NCI-H146 treated with DMSO at 0.1 percent for 48 hours (cell line): ENCODE data around the gene ACHE.

Experiments
- DNase-seq: peaks from one replicate; lab custom pipeline; 2025; ENCODE audit not compliant: unreplicated experiment; lab: John Stamatoyannopoulos, UW

The ACHE gene

DNA sequence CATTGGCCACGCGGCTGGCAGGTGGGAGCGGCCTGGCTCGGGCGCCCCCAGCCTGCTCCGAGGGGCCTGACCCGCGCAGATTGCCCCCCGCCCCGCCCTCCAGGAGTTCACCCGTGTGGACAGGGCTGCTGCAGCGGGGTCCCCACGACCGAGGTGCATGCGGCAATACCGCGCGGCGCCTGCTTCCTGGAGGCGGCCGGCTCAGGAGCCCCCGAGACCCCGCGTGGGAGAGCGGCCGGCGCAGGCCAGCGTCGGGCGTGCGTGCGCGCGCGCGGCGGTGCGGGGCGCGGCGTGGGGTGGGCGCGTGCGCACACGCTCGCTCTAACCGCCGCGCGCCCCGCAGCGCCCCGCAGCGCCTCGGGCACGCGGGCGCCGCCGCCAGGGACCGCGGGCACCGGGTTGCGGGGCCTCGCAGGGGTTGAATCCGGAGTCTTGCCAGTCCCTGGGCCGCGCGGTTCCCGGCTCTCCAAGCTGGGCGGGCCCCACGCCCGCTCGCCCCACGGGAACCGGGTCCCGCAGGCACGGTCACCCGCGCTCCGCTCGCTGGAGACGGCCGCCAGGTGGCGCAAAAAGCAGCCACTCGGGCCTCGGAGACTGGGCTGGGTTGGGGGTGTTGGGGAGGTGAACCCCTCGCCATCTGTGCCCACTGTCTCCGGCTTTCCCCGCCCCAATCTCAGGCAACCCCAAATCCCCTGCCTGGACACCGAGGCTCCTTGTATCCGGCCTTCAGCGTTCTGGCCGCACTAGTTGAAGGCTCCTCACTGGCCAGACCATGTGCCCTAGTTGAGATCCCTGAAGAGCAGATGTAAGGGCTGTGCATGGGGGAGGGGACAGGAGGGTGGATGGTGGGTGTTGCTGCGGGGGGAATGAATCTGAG is 1.3 kb upstream of the ACHE start:
- DNase-seq: peak; percentile 13

DNA sequence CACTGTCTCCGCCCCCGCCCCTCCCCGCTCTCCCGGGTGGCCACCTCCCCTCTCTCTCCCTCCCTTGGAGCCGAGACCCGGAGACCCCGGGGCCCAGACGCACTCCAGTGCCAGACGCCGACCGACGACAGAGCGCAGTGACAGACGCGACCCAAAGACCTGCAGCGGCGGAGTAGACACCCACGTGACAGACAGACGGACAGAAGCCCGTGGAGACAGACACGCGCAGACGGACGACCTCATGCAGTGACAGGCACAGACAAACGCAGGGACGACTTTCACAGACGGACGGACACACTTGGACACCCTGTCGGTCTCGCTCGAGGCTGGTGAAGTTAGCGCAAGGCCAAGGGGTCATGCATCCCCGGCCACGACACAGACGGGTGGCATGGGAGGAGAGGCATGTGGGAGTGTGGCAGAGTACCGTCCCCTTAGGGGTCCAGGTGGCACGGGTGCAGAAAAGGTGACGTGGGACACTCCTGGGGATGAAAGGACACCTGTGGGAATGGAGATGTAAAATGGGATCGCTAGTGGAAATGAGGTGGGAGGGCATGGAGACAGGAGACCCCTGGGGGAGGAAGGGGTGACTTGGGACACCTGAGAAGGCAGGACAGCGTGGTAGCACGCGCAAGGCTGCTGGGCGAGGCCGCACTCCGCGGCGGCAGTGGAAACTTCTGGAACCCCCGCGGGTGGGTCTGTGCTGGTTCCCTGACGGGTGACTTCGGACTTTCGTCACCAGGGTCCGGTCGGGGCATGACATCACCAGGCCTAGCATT is 456 bp upstream of the ACHE start:
- DNase-seq: no peak

DNA sequence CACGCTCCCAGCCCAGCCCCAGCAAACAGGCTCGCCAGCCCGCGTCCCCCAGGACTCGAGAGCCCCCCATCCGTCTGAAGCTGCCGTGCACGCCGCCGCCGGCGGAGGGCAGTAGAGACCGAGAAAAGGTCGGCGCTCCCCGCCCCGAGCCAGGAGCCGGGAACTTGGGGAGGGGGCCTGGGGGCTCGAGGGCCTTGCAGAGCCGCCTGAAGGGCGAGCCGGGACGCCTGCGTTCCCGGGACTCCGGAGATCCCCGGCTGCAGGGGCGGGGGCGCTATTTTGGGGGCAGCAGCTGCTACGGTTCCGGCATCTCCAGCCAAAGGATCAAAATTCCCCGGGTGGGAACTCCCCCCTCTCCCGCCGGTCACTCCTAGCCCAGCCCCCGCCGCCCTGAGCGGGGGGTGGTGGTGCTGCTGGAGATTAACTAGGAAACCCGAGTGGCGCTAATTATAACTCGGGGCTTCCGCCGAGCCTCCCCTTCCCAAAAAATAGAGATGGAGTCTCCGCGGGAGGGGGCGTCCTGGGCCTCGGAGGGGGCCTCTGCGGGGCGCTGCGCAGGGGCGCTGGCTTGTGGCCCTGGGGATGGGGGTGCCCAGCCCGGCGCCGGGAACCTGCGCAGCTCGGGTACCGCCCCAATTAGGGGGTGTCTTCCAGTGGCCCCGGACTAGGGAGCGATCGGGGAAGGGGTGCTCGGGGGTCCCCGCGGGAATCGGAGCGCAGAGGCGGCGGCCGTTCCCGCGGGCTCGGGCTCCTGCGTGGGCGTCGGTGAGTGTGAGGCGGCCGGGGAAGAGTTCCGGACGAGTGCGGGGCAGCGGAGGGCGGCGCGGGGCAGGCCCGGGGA is 608 bp downstream of the ACHE start:
- DNase-seq: no peak

DNA sequence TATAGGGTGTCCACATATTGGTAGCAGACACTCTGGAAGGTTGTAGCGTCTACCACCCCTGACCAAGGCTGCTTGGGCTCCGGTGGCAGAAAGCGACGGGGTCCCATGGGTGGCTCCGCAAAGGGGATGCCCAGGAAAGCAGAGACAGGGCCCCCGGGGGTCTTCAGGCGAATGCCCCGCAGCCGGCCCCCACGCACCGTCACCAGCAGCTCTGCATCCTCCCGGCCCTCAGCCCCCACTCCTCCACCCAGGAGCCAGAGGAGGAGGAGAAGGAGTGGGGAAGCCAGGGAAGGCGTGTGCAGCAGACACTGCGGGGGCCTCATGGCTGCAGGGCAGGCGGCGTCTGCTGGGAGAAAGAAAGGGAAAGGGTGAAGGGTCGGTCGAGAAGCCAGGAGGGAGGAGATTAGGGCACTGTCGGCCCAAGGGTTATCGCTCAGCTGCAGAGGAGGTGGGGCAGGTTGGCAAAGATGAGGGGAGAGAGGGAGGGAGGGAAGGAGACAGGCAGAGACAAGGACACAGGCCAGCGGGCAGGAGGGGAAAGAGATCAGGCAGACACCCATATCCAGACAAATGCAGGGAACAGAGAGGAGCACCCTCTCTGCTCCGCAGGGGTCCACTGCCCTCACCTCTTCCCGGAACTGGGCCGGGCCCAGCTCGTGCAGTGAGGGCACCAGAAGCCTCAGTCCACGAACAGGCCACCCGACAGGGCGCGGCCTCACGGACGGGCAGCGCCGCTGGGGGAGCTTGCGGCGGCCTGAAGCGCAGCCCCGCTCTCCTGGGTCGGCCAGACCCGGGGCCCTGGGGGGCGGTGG is 1.6 kb downstream of the ACHE start:
- no peak for DNase-seq

DNA sequence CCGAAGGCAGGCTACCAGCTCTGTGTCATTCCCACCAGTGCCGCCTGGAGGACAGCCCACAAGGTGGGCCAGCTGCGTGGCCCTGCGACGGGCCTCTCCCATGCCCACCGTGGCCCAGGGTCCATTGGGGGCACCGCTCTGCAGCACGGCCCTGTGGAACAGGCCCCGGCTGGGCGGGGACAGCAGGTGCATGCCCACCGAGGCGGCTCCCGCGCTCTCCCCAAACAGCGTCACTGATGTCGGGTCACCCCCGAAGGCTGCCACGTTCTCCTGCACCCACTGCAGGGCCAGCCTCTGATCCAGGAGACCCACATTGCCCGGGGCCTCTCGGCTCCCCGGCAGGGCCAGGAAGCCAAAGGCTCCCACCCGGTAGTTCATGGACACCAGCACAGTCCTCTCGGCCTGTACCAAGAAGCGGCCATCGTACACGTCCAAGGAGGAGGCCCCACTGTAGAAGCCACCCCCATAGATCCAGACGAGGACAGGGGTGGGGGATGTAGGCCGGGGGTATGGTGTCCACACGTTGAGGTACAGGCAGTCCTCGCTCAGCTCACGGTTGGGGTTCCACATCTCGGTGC is 2.3 kb downstream of the ACHE start:
- DNase-seq: no peak

DNA sequence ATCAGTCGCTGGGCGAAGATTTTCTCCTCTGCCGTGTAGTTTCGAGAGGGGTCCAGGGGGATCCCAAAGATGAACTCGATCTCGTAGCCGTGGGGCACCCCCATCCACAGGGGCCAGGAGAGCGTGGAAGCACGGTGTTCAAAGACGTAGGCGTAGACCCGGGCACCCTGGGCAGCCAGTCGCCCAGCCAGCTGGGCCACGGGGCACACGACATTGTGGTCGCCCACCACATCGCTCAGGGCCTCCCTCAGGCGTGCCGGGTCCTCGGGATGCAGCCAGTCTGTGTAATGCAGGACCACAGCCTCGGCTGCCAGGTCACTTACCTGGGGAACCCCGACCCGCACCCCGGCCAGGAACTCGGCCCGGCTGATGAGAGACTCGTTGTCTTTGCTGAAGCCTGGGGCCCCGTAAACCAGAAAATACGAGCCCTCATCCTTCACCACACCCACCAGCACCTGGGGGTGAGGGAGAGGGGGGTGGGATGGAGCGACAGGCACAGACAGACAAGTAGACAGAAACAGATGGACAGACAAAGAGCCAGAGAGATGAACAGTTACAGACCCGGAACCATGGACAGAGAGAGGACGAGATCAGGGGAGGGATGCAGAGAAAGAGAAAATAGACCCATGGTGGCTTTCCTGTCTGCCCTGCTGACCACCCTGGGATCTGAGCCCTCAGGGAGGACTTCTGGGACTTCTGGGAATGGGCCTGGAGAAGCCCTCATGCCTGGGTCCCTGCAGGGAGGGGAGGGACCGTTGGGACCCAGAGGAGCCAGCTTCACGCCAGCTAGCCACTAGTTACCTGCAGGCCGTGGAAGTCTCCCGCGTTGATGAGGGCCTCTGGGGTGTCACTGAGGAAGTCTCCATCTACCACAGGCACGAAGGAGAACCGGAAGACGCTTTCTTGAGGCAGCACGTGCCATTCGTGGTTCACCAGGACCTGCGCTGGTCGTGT is 3.0 kb downstream of the ACHE start:
- no peak for DNase-seq

DNA sequence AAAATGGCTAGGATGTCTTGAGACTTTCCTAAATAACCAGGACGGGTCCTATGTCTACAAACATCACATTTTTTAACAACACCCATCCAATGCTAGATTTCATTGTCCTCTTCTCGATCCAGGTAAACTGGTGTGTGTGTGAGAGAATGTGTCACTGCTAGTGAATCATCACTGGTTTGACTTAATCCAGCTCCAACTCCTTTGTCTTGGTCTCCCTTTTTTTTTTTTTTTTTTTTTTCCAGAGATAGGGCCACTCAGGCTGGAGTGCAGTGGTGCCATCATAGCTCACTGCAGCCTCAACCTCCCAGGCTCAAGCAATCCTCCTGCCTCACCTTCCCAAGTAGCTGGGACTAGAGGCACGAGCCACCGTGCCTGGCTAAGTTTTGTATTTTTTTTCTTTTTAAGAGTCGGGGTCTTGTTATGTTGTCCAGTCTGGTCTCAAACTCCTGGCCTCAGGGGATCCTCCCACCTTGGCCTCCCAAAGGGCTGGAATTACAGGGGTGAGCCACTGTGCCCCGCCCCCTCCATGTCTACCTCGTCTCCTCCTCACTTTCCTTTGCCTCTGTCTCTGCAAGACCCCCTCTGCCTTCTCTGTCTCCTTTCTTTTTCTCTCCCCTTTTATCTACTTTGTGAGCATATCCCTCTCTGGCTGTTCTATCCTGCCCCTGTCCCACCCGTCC is 4.0 kb downstream of the ACHE start:
- no peak for DNase-seq

DNA sequence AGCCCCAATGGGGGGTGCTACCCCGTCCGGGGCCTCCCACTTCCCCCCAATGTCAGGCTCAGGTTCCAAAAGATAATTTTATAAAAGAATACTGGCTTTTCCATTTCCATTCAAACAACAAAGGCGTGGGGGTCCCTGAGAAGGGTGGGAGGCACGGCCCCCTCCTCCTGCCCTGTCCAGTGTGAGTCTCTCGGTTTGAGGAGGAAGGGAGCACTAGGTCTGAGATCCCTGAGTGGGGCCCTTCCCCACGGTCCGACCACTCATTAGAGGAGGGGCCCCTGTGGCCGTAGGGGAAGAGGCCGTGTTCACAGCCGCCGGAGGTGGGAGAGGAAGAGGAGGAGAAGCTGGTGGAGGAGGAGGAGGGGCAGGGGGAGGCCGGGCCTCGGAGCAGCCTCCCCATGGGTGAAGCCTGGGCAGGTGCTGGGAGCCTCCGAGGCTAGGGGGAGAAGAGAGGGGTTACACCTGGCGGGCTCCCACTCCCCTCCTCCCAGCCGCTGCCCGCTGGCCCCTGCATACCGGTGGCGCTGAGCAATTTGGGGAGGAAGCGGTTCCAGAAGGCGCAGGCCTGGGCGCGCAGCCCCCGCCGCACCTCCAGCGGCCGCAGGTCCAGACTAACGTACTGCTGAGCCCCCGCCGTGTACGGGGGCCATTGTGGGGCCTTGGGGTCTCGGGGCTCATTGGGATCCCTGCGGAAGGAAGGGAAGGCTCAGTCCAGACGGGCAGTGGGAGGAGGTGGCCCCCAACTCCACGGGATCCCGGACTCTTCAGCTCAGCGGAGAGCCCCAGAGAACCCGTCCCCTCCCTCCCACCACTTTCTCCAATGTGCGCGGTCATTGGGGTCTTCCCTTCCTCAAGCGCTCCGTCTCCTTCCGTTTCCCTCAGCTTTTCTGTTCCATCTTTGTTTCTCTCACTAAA is 4.8 kb downstream of the ACHE start:
- no peak for DNase-seq

DNA sequence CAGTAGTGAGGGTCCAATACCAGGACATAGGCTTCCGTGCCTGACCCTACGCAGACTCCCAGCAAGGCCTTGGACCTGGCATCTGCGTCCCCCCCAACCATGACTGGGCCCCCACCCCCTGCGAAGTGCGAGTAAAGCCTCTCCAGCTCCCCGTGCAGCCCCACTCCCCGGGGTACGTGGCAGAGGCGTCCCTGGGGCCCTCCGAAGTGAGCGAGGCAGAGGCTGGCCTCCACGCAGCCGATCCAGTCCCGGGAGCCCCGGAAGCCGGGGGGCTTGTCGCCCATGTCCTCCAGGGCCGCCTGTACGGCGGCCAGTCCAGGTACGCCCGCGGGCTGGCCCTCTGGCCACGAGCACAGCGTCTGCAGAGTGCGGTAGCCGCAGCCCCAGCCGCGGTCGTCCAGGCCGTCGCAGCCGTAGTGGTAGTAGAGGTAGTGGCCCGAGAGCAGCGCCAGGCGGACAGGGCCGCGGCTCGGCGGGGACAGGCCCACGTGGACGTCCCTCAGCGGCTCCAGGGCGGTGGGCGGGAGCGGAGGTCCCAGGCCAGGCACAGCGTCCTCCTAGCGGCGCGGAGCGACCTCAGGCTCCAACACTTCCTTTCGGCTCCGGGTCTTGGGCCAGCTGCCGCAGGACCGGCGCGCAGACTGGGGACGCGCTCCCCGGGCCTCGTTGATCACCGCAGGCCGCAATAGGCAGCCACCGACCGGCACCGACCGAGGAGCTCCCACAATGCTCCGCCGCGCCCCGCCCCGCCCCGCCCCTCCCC is 6.5 kb downstream of the ACHE start, which contains the start of gene UFSP1:
UFSP1 (minus strand) TSS at position 728 of the 763 bp plus-strand sequence; CDS start at position 284, 444 bp downstream.
- DNase-seq: no peak

DNA sequence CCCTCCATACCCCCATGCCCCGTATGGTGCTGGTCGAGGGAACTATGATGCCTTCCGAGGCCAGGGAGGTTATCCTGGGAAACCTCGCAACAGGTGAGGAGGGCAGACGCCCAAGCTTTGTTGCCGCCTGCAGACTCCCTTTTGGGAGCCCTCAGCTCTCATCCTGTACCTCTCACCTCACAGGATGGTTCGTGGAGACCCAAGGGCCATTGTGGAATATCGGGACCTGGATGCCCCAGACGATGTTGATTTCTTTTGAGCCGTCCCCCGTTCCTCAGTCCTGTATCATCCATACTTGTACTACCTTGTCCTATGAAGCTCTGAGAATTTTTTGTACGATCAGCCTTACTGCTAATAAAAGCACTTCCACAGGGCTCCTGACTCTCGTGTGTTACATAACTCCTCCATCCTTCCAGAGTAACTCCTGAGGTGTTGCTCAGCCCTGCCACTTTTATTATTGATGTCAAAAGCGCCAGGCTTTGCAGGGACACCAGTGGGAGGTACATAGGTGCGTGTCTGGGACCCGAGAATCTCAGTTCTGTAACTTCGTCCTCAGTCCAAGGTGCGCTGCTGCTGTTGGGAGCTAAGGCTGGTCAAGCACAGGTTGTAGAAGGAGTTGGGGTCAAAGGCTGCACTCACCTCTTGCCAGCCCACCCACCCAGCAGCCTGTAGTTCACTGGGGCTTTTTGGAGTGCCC is 7.2 kb downstream of the ACHE start:
- DNase-seq: no peak

DNA sequence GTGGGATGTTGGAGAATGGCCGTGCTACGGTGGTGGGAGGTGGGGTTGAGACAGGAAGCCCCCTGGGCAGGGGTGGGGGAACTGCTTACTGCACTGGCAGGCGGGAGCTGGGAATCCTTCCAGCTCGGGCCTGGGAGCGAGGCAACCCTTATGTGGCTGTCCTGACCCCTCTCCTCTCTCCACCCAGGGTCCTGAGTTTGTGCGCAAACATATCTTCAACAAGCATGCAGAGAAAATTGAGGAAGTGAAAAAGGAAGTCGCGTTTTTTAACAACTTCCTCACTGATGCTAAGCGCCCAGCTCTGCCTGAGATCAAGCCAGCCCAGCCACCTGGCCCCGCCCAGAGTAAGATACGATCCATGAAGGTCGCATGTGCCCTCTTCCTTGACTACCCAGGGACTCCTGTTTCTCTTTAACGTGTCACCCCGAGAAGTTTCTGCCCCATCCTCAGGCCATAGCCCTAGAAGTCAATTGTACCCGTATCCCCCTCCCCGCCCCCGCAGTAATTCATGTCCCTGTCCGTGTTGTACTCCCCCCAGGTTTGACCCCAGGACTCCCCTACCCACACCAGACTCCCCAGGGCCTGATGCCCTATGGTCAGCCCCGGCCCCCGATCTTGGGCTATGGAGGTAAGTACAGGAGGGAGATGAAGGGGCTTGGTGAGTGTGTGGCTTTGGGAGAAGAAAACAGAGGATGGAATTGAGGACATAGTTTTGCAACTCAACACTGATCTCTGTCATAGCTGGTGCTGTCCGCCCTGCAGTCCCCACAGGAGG is 8.0 kb downstream of the ACHE start:
- no peak for DNase-seq

DNA sequence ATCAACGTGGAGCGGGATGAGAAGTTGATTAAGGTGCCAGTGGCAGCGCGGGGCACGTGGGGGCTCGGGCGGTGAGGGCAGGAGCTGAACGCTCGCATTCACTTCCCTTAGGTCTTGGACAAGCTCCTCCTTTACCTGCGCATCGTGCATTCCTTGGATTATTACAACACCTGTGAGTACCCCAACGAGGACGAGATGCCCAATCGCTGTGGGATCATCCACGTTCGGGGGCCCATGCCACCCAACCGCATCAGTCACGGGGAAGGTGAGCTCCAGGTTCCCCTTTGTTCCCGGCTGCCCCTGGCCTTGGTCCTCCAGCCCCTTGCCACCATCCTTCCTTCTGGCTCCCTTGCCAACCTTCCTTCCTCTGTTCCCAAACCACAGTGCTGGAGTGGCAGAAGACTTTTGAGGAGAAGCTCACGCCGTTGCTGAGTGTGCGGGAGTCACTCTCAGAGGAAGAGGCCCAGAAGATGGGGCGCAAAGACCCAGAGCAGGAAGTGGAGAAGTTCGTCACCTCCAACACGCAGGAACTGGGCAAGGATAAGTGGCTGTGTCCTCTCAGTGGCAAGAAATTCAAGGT is 8.7 kb downstream of the ACHE start:
- no peak for DNase-seq

DNA sequence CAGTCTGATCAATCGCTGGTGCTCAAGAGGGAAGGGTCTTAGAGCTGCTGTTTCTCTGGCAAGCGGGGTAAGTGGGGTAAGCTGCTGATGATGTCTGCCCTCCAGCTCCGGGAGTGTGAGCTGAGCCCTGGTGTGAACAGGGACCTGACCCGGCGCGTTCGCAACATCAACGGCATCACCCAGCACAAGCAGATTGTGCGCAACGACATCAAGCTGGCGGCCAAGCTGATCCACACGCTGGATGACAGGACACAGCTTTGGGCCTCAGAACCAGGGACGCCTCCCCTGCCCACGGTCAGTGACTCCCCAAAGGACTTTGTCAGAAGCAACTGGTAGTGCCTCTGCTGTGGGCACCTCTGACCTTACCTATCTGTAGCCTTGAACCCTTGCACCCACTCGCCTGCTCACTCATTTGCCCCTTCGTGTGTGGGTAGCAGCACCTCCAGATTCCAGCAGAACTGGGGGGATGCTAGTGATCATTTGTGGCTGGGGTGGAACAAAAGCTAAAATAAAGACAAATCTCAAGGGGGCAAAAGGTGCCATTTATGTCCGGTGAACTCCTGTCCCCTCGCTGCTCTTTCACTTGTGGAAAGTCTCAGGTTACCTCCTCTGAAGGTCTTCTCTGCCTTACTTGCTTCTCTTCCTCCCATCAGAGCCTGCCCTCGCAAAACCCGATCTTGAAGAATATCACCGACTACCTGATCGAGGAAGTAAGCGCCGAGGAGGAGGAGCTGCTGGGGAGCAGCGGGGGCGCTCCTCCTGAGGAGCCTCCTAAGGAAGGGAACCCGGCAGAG is 9.3 kb downstream of the ACHE start:
- DNase-seq: no peak
